Urinary bladder (tissue), 4 donors: ENCODE results near the gene CACNG4. TPM values are rescaled to one million over a fixed set of nuclear protein-coding genes. Genes with fewer than 3 reads are reported as not detected.

Experiments
- DNase-seq: peaks from one replicate; pipeline ENCODE4 v3.0.0-alpha.2; 2015; ENCODE audit errors: extremely low spot score
- H3K27ac ChIP-seq: one replicate; pipeline ENCODE4 v1.5.1; 2013; ENCODE audit warnings: low read depth, mild to moderate bottlenecking, moderate library complexity
- H3K36me3 ChIP-seq: one replicate; pipeline ENCODE4 v1.6.1; 2013; ENCODE audit warnings: mild to moderate bottlenecking, moderate library complexity; ENCODE audit not compliant: insufficient read depth
- H3K4me1 ChIP-seq: one replicate; pipeline ENCODE4 v1.6.1; 2013; ENCODE audit warnings: mild to moderate bottlenecking, moderate library complexity; ENCODE audit not compliant: insufficient read depth
- H3K4me3 ChIP-seq: one replicate; pipeline ENCODE4 v1.5.1; 2013; ENCODE audit warnings: low read depth, low read length
- WGBS: extraction: QIAGEN DNeasy Blood & Tissue Kit; methylation state at CpG from one replicate; pipeline ENCODE4 v1.1.7; 2013; 5-methylcytosine and 5-hydroxymethylcytosine counted together
- polyA plus RNA-seq: library from polyadenylated mRNA; stranded (reverse); fragments of 200-250 nt; gene quantifications from one replicate; pipeline ENCODE4 v1.2.3, GENCODE V29; 2013
- total RNA-seq: library from RNA; depleted of rRNA; stranded (reverse); fragments of >200 nt; gene quantifications from one replicate; pipeline ENCODE4 v1.2.3, GENCODE V29; 2014
- donor health status: healthy with polysubstance abuse.
- donor health status: healthy.

CACNG4 gene
- total and polyA plus RNA-seq, 2 donors: 0.20 to 4.0 TPM

- Histone ChIP-seq H3K36me3 (peaks cover 3% of the 10 kb centered on the region), H3K27ac (no peak overlapping the region), H3K4me1 (no peaks in the 10 kb centered on the region), H3K4me3 (no peak overlapping the region)
- WGBS: 90% methylated on average over 2 of the region's 2 CpGs
- no peak for DNase-seq
Measured at GRCh38 chr17:67080804-67081203, 116.3 kb downstream of the CACNG4 start.

GRCh38 chr17:67082107-67082506 lies 117.6 kb downstream of the CACNG4 start:
- DNase-seq: no peak
- Histone ChIP-seq H3K27ac (no peak overlapping the region), H3K36me3 (peaks cover 8% of the 10 kb centered on the region), H3K4me3 (no peak overlapping the region), H3K4me1 (no peaks in the 10 kb centered on the region)
- 81% methylated on average over 1 of the region's 1 CpG for WGBS

Other genes starting within 250 kb of the CACNG4 start
- gene CACNG5, start 129.6 kb upstream of the CACNG4 start, total RNA-seq: not detected
- not detected for gene CACNG5, start 129.6 kb upstream of the CACNG4 start, polyA plus RNA-seq
- gene CACNG1, start 79.8 kb downstream of the CACNG4 start, total RNA-seq: 0.53 TPM
- gene CACNG1, start 79.8 kb downstream of the CACNG4 start, polyA plus RNA-seq: not detected